IMR-90 (cell line): ENCODE data around the gene NIPBL.

Source experiments
- BHLHE40 ChIP-seq: fragments of 150-350 bp; IDR thresholded peaks from 2 replicates; pipeline ENCODE4 v1.6.1; 2016; ENCODE audit warnings: mild to moderate bottlenecking, low read depth, low read length
- CEBPB ChIP-seq: IDR thresholded peaks from 2 replicates; pipeline ENCODE4 v1.6.1; 2012; ENCODE audit warnings: low read depth, low read length, improper control_type of control experiment
- CHD1 ChIP-seq: IDR thresholded peaks from 2 replicates; pipeline ENCODE4 v1.6.1; 2012; ENCODE audit warnings: low read depth, low read length, improper control_type of control experiment
- CTCF ChIP-seq: conservative IDR thresholded peaks from 2 replicates; pipeline ENCODE4 v1.5.1; 2012; ENCODE audit warnings: mild to moderate bottlenecking, low read depth, low read length, improper control_type of control experiment
- ELK1 ChIP-seq: fragments of 150-350 bp; IDR thresholded peaks from 2 replicates; pipeline ENCODE4 v1.6.1; 2016; ENCODE audit warnings: low read depth, mild to moderate bottlenecking, low read length, moderate library complexity, borderline replicate concordance
- MAFK ChIP-seq: IDR thresholded peaks from 2 replicates; pipeline ENCODE4 v1.6.1; 2012; ENCODE audit warnings: low read depth, low read length, improper control_type of control experiment
- MAZ ChIP-seq: IDR thresholded peaks from 2 replicates; pipeline ENCODE4 v1.6.1; 2012; ENCODE audit warnings: low read depth, mild to moderate bottlenecking, low read length, improper control_type of control experiment, moderate library complexity, borderline replicate concordance
- NFE2L2 ChIP-seq: fragments of 150-350 bp; IDR thresholded peaks from 2 replicates; pipeline ENCODE4 v1.6.1; 2016; ENCODE audit warnings: low read depth, mild to moderate bottlenecking, low read length
- POLR2A ChIP-seq: IDR thresholded peaks from 2 replicates; pipeline ENCODE4 v1.6.1; 2012; ENCODE audit warnings: mild to moderate bottlenecking, low read depth, low read length
- RAD21 ChIP-seq: IDR thresholded peaks from 2 replicates; pipeline ENCODE4 v1.6.1; 2012; ENCODE audit warnings: low read length, improper control_type of control experiment
- RFX5 ChIP-seq: IDR thresholded peaks from 2 replicates; pipeline ENCODE4 v1.8.0; 2012; ENCODE audit warnings: low read depth, mild to moderate bottlenecking, low read length, moderate library complexity
- SMC3 ChIP-seq: fragments of 150-350 bp; IDR thresholded peaks from 2 replicates; pipeline ENCODE4 v1.6.1; 2016; ENCODE audit warnings: low read depth, mild to moderate bottlenecking, antibody characterized with exemption, low read length, moderate library complexity
- USF2 ChIP-seq: fragments of 150-350 bp; IDR thresholded peaks from 2 replicates; pipeline ENCODE4 v1.6.1; 2017; ENCODE audit warnings: mild to moderate bottlenecking, antibody characterized with exemption, low read length, low read depth

GRCh38 chr5:36889264-36889663 is 12.7 kb downstream of the NIPBL start:
- TF ChIP-seq USF2 (no peak), CTCF (no peak), NFE2L2 (no peak), POLR2A (no peak), CEBPB (no peak), RAD21 (no peak), RFX5 (no peak), CHD1 (no peak), BHLHE40 (no peak), ELK1 (no peak), MAZ (no peak), SMC3 (no peak), MAFK (no peak)
